Stimulated activated CD4-positive, alpha-beta T cell treated with anti-CD3 and anti-CD28 coated beads, Interleukin-15, amount 100 ng/mL, for 48 hours (primary cell): Measurements from ENCODE around the gene ADGRG4.
"Not testable (repeated sequence)": the region's sequence is repeated elsewhere in the genome, so short reads cannot be mapped to it uniquely, and the experiment has no call there.

Experiments
- DNase-seq, 2 donors: peaks; one replicate each; pipeline ENCODE4 v3.0.0-alpha.2; 2020; ENCODE audit warnings: low read depth in 2 of 2

Gene ADGRG4

DNA sequence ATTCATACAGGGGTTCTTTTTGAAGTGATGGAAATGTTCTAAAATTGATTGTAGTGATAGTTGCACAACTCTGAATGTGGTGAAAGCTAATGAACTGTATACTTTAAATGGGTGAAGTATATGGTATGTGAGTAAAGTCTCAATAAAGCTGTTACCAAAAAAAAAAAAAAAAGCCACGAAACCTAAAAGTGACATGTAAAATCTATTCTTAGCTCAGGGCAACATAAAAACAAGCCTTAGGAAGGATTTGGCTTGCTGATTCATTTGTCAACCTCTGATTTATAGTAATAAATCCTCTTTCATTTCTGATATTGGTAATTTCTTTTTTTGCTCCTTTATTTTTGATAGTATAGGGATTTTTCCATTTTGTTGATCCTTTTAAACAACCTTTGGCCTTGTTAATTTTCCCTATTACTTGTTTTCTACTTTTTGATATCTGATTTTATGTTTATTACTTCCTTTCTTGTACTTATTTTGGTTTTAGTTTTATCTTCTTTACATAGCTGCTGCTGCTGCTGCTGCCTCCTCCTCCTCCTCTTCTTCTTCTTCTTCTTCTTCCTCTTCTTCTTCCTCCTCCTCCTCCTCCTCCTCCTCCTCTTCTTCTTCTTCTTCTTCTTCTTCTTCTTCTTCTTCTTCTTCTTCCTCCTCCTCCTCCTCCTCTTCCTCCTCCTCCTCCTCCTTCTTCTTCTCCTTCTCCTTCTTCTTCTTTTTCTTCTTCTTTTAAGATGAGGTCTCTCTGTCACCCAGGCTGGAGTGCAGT lies 79.4 kb downstream of the ADGRG4 start:
- no peak for DNase-seq

DNA sequence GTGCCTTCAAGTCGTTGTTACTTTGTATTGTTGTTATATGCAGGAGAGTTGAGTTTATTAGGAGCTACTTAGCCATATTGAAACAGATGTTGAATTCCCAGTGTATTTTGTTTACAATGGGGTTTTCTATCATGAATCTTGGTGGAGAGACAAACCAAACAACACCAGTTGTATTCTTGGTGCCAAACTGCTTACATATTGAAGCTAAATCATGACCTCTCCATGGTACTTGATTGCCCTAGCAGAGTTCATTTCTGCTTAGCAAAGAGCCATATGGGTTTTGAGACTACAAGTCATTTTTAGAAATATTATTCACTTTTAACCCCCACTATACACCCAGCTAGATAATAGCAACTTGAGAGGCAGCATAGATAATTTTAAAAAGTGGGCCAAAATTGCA lies 85.4 kb downstream of the ADGRG4 start:
- DNase-seq: no peak

DNA sequence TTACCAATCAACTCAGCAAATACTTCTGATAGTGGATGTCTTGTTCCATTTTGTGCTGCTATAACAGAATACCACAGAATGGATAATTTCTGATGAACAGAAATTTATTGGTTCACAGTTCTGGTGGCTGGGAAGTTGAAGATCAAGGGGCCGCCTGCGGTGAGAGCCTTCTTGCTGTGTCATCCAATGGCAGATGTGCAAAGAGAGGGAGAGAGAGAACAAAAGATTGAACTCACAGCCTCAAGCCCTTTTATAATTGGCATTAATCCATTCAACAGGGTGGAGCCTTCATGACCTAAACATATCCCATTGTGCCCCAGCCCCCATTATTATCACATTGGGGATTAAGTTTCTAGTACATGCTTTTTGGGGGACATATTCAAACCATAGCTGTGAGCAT lies 86.1 kb downstream of the ADGRG4 start:
- no peak for DNase-seq

DNA sequence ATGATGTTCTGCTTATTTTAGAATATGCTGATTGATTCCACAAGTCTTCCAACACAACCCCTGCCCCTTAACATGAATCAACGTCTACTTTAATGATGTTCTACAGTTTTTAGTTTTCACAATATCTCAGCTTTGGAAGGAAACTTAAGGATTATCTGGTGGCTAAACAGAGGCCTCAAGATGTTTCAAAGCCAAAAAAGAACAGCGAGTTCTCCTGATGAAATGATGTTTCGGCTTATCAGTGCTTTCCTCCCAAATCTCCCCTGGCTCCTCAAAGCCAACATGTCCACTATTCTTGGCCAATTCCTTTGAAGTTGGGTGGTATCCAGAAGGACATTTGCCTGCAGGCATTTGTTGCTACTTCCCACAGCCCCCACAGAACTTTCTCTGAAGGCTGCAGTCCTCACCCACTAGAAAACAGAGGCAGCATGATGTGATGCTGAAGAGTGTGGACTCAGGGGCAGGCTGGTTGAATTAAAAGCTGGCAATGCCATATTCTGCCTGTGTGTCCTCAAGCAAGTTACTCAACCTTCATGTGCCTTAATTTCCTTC lies 87.3 kb downstream of the ADGRG4 start:
- no peak for DNase-seq

DNA sequence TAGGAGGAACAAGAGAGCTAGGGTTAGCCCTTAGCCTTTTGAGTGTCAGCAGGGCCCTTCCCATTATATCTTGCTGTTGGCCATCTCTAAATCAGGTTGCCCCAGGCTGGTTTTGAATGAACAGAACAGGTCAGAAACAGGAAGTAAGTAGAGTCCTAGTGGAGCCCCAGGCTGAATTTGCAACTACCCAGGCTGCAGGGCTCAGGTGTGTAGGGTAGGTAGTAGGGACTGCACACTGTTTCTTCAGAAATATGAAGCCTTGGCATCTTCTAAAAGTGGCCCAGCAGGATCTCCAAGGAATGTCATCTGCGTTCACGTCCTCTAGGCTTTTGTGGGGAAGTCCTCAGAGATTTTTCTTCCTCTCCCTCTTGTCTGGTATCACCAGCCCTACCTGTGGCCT lies 90.2 kb downstream of the ADGRG4 start:
- no peak for DNase-seq

DNA sequence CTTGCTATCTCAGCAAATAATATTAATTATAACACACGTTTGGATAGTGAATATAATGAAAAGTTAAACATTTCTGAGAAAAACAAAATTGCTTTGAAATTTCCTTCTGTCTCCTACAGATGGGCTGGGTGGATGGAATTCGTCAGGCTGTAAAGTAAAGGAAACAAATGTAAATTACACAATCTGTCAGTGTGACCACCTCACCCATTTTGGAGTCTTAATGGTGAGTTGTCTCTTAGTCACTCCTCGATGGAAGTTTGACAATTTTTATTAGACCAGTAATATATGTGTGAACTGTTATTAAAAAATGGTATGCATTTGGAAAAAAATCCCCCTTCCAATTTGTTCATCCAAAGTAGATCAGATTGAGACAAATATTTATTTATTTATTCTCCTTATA lies 94.5 kb downstream of the ADGRG4 start:
- no peak for DNase-seq

DNA sequence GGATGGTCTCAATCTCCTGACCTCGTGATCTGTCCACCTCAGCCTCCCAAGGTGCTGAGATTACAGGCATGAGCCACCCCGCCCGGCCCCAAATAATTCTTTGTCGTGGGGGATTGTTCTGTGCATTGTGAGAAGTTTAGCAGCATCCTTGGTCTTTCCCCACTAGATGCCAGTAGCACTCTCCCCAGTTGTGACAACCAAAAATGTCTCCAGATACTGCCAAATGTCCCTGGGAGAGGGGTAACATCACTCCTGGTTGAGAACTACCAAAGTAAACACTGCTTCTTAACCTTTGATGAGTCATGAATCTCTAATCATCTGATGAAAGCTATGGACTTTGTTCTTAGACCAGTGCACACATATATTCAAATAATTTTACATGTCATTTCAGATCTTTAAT lies 96.2 kb downstream of the ADGRG4 start:
- DNase-seq: no peak

DNA sequence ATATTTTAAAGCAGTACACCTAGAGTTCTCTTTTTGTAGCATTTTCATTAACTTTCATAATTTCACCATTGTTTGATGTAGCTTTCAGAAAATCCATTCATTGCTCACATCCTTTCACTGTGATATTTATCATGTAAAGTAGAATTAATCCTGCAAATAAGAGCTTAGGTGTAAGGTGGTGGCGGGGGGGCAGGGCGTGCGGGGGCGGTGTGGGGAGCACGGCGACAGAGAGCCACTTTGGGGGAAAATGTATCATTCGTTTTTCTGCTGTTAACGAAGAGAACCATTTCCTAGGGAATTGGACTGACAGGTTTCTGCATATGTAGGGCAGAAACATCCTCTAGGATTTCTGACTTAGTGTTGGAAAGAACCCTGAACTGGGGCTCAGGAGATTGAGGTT lies 104.4 kb downstream of the ADGRG4 start:
- DNase-seq: no peak

DNA sequence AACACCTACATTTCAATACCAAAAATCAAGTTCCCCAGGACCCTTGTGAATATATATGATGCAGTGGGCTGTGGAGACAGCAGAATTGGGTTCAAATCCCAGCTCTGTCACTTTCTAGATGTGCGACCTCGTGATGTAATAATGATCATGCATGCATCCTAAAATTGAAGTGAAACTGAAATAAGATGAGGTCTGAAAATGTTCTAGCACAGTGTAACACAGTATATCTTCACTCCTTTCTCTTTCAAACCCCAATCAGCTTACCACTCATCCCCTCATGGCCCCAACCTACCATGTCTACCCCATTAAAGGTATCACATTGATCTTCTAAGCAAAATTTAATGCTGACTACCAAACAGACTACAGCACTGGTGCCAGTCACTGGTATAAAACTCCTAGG lies 117.0 kb downstream of the ADGRG4 start:
- DNase-seq: no peak

DNA sequence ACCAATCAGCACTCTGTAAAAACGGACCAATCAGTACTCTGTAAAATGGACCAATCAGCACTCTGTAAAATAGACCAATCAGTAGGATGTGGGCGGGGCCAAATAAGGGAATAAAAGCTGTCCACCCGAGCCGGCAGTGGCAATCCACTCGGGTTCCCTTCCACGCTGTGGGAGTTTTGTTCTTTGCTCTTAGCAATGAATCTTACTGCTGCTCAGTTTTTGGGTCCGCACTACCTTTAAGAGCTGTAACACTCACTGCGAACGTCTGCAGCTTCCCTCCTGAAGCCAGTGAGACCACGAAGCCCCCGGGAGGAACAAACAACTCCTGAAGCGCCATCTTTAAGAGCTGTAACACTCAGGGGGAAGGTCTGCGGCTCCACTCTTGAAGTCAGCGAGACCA lies 120.6 kb downstream of the ADGRG4 start:
- no peak for DNase-seq

DNA sequence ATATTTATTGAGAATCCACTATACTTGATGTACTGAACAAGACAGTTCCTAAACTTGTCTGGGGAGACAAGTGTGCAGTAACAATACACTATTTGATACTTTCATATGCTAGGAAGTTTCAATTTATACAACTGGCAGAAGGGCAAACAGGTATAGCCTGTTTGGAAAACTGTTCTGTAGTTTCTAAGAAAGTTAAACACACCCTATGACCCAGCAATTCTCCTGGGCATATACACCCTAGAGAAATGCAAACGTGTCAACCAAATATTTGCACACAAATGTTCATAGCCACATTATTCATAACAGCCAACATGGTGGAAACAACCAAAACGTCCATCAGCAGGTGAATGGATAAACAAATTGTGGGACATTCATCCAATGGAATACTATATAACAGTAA lies 123.0 kb downstream of the ADGRG4 start:
- DNase-seq: no peak

DNA sequence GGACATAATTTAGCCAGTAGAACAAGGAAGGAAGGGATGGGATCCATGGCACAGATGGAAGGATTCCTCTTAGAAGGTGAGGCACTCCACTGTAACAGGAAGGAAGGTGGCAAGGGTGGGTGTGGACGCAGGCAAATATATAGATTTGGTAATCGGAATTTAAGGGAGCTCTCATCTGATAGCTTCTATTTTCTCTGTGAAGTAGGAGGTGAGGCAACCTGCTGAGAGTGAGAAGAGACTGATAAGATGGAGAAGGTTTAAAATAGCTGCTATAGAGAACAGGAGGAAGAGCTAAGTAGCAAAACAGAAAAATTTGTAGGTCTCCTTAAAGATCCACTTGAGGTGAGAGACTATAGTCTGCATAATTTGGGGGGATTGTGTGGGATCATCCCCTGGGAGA lies 125.2 kb downstream of the ADGRG4 start:
- no peak for DNase-seq

DNA sequence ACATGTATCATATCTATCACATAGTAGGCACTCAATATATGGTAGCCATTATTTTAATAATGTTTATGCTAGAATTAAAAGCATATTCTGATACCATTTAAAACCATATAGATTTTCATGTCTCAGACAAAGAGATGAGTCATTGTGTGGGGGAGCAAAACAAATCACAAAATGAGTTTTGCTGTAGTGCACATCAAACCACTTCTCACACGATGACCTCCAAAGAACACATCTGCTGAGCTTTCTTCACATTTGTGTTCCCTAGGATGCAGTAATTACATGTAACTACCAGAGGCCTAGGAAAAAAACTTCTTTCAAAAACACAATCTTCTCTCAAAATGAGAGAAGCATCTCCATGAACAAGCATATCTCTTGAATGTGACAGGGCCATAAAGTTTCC lies 130.9 kb downstream of the ADGRG4 start:
- no peak for DNase-seq

DNA sequence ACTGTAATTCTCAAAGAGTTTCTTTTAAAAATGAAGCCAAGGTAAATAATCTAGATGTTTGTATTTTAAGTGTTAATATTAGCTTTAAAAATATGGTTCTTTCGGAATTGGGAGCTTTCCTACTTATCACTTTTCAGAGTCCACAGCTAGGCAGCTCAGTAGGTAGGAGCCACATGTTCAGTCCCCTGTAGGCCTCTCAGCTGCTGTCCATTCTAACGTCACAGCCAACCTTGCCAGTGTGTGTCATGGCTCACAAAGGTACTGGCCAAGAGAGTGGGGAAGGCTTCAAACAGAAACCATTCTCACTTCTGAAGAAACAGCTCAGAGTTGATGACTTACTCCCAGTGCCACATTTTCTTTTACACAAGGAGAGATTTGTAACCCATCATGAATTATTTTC lies 137.0 kb downstream of the ADGRG4 start:
- DNase-seq: no peak

DNA sequence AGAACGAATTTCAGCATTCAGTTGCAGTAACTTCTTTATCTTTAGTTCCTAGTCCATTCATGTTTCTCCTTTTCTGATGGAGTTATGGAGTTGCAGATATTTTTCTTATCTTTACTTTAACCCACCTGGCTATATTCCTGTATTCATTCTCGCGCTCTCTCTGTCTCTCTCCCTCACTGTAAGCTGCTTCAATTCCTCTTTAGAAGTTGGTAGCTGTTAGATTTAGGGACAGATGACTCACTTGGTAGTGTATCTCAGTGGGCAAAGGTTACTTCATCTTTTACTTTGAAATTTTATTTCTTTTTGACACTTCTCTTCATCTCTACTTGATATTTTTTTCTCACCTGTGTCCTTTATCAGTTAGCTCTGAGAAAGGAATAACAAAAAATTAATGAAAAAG lies 137.4 kb downstream of the ADGRG4 start:
- no peak for DNase-seq

DNA sequence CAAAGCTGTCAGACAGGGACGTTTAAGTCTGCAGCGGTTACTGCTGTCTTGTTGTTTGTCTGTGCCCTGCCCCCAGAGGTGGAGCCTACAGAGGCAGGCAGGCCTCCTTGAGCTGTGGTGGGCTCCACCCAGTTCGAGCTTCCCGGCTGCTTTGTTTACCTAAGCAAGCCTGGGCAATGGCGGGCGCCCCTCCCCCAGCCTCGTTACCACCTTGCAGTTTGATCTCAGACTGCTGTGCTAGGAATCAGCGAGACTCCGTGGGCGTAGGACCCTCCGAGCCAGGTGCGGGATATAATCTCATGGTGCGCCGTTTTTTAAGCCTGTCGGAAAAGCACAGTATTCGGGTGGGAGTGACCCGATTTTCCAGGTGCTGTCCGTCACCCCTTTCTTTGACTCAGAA lies 144.9 kb downstream of the ADGRG4 start:
- not testable (repeated sequence) for DNase-seq

DNA sequence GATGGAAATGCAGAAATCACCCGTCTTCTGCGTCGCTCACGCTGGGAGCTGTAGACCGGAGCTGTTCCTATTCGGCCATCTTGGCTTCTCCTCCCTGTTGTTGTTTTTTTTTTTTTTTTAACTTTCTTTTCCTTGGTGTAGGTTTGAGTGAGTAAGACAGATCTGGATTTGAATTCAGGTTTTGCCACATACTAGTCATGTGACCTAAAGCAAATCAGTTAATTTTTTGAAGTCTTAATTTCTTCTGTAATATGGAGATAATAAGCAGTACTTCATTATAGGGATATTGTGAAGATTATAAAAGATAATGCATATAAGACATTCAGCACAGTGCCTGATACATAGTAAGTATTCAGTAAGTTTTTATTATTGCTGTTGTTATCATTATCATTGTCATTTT lies 145.4 kb downstream of the ADGRG4 start:
- no peak for DNase-seq

DNA sequence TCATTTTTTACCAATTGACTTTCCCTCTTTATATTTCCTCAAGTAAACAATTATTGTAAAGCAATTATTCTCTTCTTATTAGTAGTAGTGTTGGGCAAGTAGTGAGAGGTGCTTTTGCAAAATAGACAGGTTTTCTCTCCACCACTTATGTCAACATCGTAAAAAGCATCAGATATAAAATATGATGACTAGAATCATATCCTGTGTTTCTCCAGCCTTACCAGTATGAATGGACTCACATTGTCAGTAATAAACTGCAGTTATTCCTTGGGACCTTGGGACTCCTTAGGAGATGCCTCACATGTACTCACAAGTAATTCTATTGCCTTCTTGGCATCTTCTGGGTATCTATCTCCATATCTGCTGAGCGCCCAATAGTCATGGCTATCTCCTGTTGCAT lies 146.5 kb downstream of the ADGRG4 start:
- no peak for DNase-seq

DNA sequence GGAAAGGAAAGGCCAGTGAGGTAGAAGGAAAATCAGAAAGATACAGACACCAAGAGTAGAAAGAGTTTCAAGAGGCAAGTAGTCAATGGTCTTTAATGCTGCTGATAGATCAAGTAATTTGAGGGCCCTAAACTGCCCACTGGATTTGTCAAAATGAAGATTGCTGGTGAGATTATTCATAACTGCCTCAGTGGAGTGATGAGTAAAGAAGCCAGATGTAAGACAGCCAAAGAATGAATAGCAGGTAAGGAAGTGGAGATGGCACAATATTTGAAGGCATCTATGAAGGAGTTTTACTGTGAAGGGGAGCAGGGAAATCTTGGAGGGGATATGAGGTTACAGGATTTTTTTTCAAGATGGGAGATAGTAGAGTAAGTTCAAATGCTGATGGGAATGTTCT lies 147.2 kb downstream of the ADGRG4 start:
- no peak for DNase-seq

DNA sequence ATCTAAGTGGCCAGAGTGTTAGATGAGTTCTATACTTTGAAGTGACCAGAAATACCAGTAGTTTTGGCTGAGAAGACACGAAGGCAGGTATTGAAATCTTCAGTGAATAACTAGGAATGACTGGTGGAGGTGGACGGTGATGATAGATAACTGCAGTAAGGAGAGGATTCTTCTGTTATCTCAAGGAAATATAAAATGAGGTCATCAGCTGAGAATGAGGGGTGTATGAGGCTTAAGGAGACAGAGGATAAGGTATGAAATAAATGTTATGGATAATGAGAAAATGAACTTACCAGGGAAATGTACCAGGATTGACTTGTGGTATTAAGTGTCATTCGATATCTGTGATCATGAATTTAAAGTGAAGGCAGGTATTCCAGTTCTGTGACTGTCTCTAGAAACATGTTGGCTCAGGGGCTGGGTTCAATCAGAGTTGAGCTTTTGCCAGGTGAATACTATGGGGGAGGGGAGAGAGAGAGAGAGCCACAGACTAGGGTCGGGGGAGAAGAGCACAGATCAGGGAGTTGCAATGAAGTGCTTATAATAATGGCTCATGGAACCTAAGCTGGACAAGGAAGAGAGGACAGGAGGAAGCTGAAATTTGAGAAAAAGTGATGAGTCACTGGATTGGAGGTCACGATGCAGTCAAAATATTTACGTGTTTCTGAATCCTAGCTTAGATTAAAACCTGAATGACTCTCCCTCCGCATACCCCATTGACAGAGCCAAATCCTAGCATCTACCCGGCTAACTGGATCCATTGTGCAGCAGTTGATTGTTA lies 149.5 kb downstream of the ADGRG4 start:
- DNase-seq: no peak

DNA sequence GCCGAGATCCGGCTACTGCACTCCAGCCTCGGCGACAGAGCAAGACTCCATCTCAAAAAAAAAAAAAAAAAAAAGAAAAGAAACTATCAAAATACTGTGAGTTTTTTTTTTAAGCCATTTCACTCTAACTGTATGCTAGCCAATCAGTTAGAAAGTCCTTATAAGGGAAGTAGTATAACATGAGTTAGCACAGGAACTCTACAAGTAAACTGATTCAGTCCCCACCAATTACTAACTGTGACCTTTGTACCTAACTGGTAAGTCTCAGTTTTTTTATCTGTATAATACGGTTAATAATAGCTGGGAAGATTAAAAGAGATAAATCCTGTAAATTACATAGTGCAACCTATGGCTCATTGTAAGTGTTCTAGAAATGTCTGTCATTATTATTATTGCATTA lies 151.9 kb downstream of the ADGRG4 start:
- no peak for DNase-seq

DNA sequence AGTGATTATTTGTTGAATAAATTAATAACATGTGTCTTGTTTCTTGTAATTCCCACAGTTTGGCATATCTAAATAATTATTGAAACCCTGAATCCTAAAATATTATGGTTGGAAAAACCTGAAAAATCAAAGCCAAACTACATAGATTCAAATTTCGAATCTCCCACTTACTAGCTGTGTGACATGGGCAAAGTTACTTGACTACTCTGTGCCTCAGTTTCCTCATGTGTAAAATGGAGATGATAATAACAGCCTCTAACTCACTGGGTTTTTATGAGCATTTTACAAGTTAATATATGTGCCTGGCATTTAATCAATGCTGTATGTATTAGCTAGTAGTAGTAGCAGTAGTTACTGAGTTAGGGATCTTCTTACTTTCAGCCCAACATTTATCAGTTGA lies 152.4 kb downstream of the ADGRG4 start:
- DNase-seq: no peak

DNA sequence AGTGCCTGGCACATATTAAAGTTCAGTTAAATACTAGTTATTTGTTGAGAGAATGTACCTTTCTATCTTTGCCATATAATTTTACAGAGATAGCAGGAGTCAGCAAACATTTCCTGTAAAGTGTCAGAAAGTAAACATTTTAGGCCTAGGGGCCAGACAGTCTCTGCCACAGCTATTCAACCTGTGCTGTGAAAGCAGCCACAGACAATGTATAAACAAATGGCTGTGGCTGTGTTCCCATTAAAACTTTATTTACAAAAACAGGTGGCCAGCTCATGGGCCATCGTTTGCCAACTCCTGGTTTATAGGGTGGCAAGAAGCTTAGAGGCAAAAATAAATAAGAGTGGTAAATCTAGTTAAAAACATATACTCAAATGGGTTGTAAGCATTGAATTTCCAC lies 153.0 kb downstream of the ADGRG4 start:
- no peak for DNase-seq
